Sigmoid colon (tissue), 7 donors: ENCODE data around the gene PRDX2. TPM values are rescaled to one million over a fixed set of nuclear protein-coding genes. Genes with fewer than 3 reads are reported as not detected.

Experiments
- DNase-seq: peaks from one replicate; pipeline ENCODE4 v3.0.0-alpha.2; 2019
- H3K27ac ChIP-seq, 4 donors: fragments of 200-600 bp; sonication (generic); one replicate each; pipeline ENCODE4 v1.5.1; 2016 to 2019; ENCODE audit warnings: mild to moderate bottlenecking in 1 of 4
- H3K27me3 ChIP-seq, 3 donors: fragments of 200-600 bp; sonication (generic); one replicate each; pipeline ENCODE4 v1.5.1; 2019; ENCODE audit warnings: mild to moderate bottlenecking in 1 of 3
- H3K36me3 ChIP-seq, 4 donors: fragments of 200-600 bp; sonication (generic); one replicate each; pipeline ENCODE4 v1.5.1; 2016 to 2019
- H3K4me1 ChIP-seq, 4 donors: fragments of 200-600 bp; sonication (generic); one replicate each; pipeline ENCODE4 v1.5.1; 2017 to 2019
- H3K4me3 ChIP-seq, 4 donors: fragments of 200-600 bp; sonication (generic); one replicate each; pipeline ENCODE4 v1.5.1; 2017 to 2019; ENCODE audit warnings: mild to moderate bottlenecking in 2 of 4, moderate library complexity in 1 of 4
- H3K9me3 ChIP-seq, 4 donors: fragments of 200-600 bp in 3 of 4; sonication (generic) in 3 of 4; one replicate each; pipeline versions ENCODE4 v1.5.1 to v1.6.1; 2013 to 2019
- CTCF ChIP-seq, 4 experiments: fragments of 450-650 bp in 3 of 4; fragments of 200-600 bp in 1 of 4; IDR thresholded peaks; one replicate each; pipeline ENCODE4 v1.5.1; 2016 to 2019; ENCODE audit warnings: antibody characterized with exemption in 4 of 4, mild to moderate bottlenecking in 3 of 4, moderate library complexity in 2 of 4
- EP300 ChIP-seq, 4 donors: sonication (generic); formaldehyde crosslinking; IDR thresholded peaks; one replicate each; pipeline ENCODE4 v1.6.1; 2017; ENCODE audit warnings: antibody characterized with exemption in 4 of 4
- POLR2A ChIP-seq, 2 donors: fragments of 450-650 bp; IDR thresholded peaks; one replicate each; pipeline ENCODE4 v1.6.1; 2016; ENCODE audit warnings: antibody characterized with exemption in 2 of 2, mild to moderate bottlenecking in 2 of 2, moderate library complexity in 2 of 2
- POLR2AphosphoS5 ChIP-seq, 4 donors: sonication (generic); formaldehyde crosslinking; IDR thresholded peaks; one replicate each; pipeline ENCODE4 v1.6.1; 2017; ENCODE audit warnings: antibody characterized with exemption in 4 of 4
- WGBS, 2 donors: extraction: QIAGEN DNeasy Blood & Tissue Kit; methylation state at CpG; one replicate each; pipeline ENCODE4 v1.1.7; 2013; 5-methylcytosine and 5-hydroxymethylcytosine counted together
- intact Hi-C: fragments of 100-400 bp; cut with DNase I; formaldehyde crosslinking; loops from one replicate; pipeline ENCODE4 v1.15.1; 2023
- polyA plus RNA-seq, 3 donors: library from polyadenylated mRNA; stranded (reverse); fragments of 200-250 nt; gene quantifications; one replicate each; pipeline ENCODE4 v1.2.3, GENCODE V29; 2013
- total RNA-seq, 4 donors: library from RNA; depleted of rRNA; stranded (reverse); fragments of >200 nt; gene quantifications; one replicate each; pipeline ENCODE4 v1.1.0, GENCODE V29; 2016
- donor health status: healthy with polysubstance abuse.
- donor health status: Bipolar disorder and iron deficiency.
- donor health status: healthy.

Gene PRDX2
- total and polyA plus RNA-seq, 7 donors: 248 to 379 (median 277) TPM

GRCh38 chr19:12806242-12807081 is 4.9 kb upstream of the PRDX2 start, which contains the start of gene RNASEH2A:
Gene RNASEH2A, plus strand, starts transcription at chr19:12806584. Its CDS starts 90 bp downstream, at chr19:12806674.
- peak; percentile 94 for DNase-seq
- Histone ChIP-seq H3K36me3 (peaks cover 0 to 7% (median 3%) of the 10 kb centered on the region in 4 donors), H3K9me3 (no peaks in the 10 kb centered on the region), H3K4me1 (peaks cover 0 to 24% (median 17%) of the 10 kb centered on the region in 4 donors), H3K4me3 (peak within 1 kb of the TSS; percentile 30 to 62 (median 50)), H3K27me3 (no peaks in the 10 kb centered on the region), H3K27ac (peak within 1 kb of the TSS; percentile 57 to 75 (median 74))
- 5% methylated on average over 66 of the region's 66 CpGs for WGBS, 2 donors
- TF ChIP-seq POLR2AphosphoS5 (IDR thresholded peaks at IDR 0.05) (peak in 3 of 4 donors; percentile 11 to 58 (median 52)), EP300 (IDR thresholded peaks at IDR 0.05) (no peak), POLR2A (IDR thresholded peaks at IDR 0.05) (no peak), CTCF (IDR thresholded peaks at IDR 0.05) (peak in 2 of 4 experiments; percentile 22 to 29)
- intact Hi-C loops: loop anchor here (2.0 kb wide), 1 partner anchor 40 kb away; no protein-coding TSS in a partner anchor

GRCh38 chr19:12804051-12804450 is 2.5 kb upstream of the PRDX2 start:
- H3K27me3 ChIP-seq: no peaks in the 10 kb centered on the region
- H3K9me3 ChIP-seq: no peaks in the 10 kb centered on the region
- WGBS, 2 donors: 93 to 95% methylated on average over 26 of the region's 26 CpGs
- DNase-seq: no peak
- intact Hi-C loops: loop anchor here (5.0 kb wide), 1 partner anchor 37 kb away; no protein-coding TSS in a partner anchor
- no peak overlapping the region for H3K4me3 ChIP-seq
- peaks cover 0 to 39% (median 31%) of the 10 kb centered on the region in 4 donors for H3K4me1 ChIP-seq
- H3K27ac ChIP-seq: no peak overlapping the region
- H3K36me3 ChIP-seq: peaks cover 0 to 14% (median 11%) of the 10 kb centered on the region in 4 donors
- no peak for TF ChIP-seq EP300 (IDR thresholded peaks at IDR 0.05)
- TF ChIP-seq POLR2AphosphoS5 (IDR thresholded peaks at IDR 0.05): no peak
- TF ChIP-seq POLR2A (IDR thresholded peaks at IDR 0.05): no peak
- TF ChIP-seq CTCF (IDR thresholded peaks at IDR 0.05): no peak

- Histone ChIP-seq H3K27ac (peak overlapping the region; percentile 85 to 89 (median 87)), H3K4me3 (peak overlapping the region; percentile 80 to 91 (median 88)), H3K4me1 (peaks cover 0 to 39% (median 31%) of the 10 kb centered on the region in 4 donors), H3K27me3 (no peaks in the 10 kb centered on the region), H3K36me3 (peaks cover 0 to 19% (median 15%) of the 10 kb centered on the region in 4 donors), H3K9me3 (no peaks in the 10 kb centered on the region)
- intact Hi-C loops: loop anchor here (5.0 kb wide), 1 partner anchor 35 kb away; no protein-coding TSS in a partner anchor
- no peak for DNase-seq
- 23 to 45% methylated on average over 22 of the region's 22 CpGs for WGBS, 2 donors
- TF ChIP-seq CTCF (IDR thresholded peaks at IDR 0.05) (no peak), EP300 (IDR thresholded peaks at IDR 0.05) (no peak), POLR2A (IDR thresholded peaks at IDR 0.05) (no peak), POLR2AphosphoS5 (IDR thresholded peaks at IDR 0.05) (no peak)
These were observed 887 bp upstream of the PRDX2 start for GRCh38 chr19:12802267-12803106.

- no peak for DNase-seq
- intact Hi-C loops: loop anchor here (5.0 kb wide), 1 partner anchor 34 kb away; no protein-coding TSS in a partner anchor
- H3K27ac ChIP-seq: peak overlapping the region; percentile 85 to 89 (median 87)
These were observed 606 bp downstream of the PRDX2 start for GRCh38 chr19:12800923-12801465.

More at GRCh38 chr19:12800923-12801465, 606 bp downstream of the PRDX2 start:
- Histone ChIP-seq H3K4me1 (peaks cover 0 to 34% (median 28%) of the 10 kb centered on the region in 4 donors), H3K4me3 (peak overlapping the region; percentile 80 to 91 (median 88)), H3K27me3 (no peaks in the 10 kb centered on the region), H3K9me3 (no peaks in the 10 kb centered on the region), H3K36me3 (peaks cover 0 to 19% (median 15%) of the 10 kb centered on the region in 4 donors)
- 3 to 13% methylated on average over 38 of the region's 38 CpGs for WGBS, 2 donors
- TF ChIP-seq CTCF (IDR thresholded peaks at IDR 0.05) (no peak), POLR2AphosphoS5 (IDR thresholded peaks at IDR 0.05) (no peak), POLR2A (IDR thresholded peaks at IDR 0.05) (no peak), EP300 (IDR thresholded peaks at IDR 0.05) (no peak)
